Loucy (cell line): Measurements from ENCODE around the gene RRH.

Experiments used
- CTCF ChIP-seq: fragments of 200-600 bp; sonication (generic); conservative IDR thresholded peaks from 2 replicates; pipeline ENCODE4 v1.5.1; 2014; ENCODE audit warnings: mild to moderate bottlenecking, antibody characterized with exemption, low read length
- EZH2phosphoT487 ChIP-seq: fragments of 200-600 bp; IDR thresholded peaks from 2 replicates; pipeline ENCODE4 v1.6.1; 2018; ENCODE audit warnings: antibody characterized with exemption, mild to moderate bottlenecking, moderate library complexity, borderline replicate concordance

DNA sequence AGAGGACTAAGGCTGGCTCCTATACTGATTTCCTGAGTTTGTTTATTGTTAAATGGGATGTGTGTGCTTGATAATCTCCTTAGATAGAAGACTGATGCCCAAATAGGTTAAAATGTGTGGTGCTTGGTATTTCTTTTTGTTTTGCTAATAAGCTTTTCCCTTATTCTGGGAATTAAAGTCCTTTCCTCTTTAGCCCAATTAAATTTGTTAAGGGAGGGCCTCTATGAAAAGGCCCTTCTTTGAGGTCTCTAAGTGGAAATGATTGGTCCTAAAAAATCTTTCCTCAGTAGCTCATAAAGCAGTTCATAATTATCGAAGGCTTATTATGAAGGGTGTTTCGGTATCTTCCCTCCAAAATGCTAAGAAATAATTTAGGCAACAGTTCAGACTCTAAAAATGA is at the start of gene RRH:
- no peak for TF ChIP-seq CTCF
- no peak for TF ChIP-seq EZH2phosphoT487
